GM13976 (cell line): Measurements from ENCODE around the gene TOM1L2.

Experiments used
- DNase-seq: peaks from one replicate; pipeline ENCODE4 v3.0.0; 2012; ENCODE audit warnings: low spot score
- in situ Hi-C: fragments of 300-500 bp; cut with MboI; formaldehyde crosslinking; loops from one replicate; pipeline ENCODE4 v1.12.0; 2022; ENCODE audit warnings: low sequenced_read_pairs, mixed read lengths, inconsistent platforms; ENCODE audit not compliant: unreplicated experiment
- TF ChIP-seq, protein P1 (sequence below): IDR thresholded peaks from 2 replicates; pipeline ENCODE4 v1.5.1; 2012; ENCODE audit warnings: borderline replicate concordance, mild to moderate bottlenecking; ENCODE audit not compliant: insufficient read depth; ENCODE audit errors: extremely low read depth, missing control alignments, control extremely low read depth

The TOM1L2 gene

DNA sequence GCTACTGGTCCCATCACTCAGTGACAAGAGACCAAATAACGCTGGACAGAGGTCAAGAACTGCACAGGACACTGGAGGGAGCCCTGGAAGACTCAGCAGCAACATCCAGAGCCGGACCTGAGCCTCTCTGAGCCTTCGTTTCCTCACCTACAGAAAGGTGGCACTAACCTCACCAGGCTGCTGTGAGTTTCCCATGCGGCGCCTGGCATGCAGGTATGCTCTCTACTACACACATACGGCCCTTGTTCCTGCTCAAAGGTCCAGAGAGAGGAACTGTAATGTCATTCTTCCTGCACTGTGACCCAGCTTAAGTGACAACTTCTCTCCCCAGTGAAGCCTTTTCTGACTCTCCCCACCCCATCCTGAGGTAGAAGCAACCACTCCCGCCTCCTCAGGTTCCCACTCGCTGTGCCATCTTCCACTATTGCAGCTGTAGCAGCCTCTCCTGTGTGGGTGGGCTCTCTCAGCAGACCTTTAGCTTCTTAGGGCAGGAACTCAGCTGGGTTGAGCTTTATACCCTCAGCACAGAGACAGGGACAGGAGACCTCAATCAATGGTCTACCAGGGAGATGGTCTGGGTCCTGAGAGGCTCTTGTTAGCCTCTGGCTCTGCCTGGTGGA lies 91.5 kb downstream of the TOM1L2 start:
- TF ChIP-seq, protein P1, sequence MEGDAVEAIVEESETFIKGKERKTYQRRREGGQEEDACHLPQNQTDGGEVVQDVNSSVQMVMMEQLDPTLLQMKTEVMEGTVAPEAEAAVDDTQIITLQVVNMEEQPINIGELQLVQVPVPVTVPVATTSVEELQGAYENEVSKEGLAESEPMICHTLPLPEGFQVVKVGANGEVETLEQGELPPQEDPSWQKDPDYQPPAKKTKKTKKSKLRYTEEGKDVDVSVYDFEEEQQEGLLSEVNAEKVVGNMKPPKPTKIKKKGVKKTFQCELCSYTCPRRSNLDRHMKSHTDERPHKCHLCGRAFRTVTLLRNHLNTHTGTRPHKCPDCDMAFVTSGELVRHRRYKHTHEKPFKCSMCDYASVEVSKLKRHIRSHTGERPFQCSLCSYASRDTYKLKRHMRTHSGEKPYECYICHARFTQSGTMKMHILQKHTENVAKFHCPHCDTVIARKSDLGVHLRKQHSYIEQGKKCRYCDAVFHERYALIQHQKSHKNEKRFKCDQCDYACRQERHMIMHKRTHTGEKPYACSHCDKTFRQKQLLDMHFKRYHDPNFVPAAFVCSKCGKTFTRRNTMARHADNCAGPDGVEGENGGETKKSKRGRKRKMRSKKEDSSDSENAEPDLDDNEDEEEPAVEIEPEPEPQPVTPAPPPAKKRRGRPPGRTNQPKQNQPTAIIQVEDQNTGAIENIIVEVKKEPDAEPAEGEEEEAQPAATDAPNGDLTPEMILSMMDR = no peak
- in situ Hi-C loops = no loop called here

DNA sequence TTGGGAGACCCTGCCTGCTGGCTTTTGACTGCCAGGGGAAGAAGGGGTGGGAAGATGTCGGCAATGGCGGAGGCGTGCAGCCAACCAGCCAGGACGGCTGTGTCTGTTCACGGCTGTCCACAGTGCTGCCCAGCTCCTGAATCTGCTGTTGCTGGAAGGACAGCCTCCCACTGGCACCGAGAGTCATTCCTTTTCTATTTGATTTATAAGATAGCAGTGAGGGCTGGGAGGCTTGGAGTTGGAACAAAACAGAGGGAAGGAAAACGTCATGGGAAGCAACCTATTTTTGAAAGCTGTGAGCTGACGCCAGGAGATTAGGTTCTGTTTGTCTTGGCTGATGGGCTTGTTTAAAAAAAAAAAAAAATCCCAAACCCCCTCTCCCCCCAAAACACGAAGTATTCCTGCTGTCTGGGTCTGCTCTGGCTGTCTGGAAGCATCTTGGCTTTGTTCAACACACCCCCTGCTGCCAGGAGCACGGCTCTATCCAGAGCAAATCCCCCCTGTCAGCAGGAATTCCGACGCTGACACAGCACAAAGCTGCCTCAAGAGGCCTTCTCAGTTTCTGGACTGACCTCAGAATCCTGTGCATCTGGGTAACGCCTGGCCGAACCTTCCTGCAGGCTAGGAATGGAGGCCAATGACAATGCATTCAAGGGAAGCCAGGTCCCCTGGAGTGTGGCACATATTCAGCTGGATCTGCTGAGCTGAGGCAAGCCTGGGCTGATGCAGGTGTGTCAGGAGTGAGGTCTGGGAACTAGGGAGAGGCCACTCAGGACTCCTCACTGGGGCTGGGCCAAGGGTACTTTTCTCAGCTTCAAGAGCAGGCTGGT lies 94.5 kb downstream of the TOM1L2 start:
- TF ChIP-seq, protein P1 = no peak
- in situ Hi-C loops = loop anchor here (10.0 kb wide), 1 partner anchor 147 kb away; no protein-coding TSS in a partner anchor
- DNase-seq = no peak

More for the DNA sequence above, 91.5 kb downstream of the TOM1L2 start:
- no peak for DNase-seq

DNA sequence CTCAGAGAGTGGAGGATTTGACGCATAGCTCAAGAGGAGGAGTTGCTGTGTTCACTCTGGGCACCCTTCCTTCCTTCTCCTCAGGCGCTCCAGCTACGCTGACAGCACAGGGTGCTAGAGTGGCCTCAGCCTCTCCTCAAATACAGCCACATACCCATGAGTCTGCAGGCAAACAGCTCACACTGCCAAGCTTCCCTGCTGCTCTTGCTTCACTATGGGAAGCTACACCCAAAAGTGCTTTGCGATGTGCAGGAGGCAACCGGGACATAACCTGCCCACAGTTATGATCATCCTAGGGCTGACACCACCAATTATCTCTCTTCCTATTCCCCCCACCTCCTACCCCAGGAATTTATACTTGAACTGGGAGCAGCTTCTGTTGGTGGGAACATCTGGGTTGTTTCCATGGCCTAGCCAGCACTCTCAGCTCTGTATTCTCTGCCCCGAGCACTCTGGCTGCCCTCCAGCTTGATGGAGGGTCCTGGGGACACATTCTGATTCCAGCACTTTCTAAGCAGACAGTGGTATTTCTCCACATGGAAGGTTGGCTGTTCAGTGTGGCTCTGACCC lies 95.2 kb downstream of the TOM1L2 start:
- TF ChIP-seq, protein P1 = no peak
- no peak for DNase-seq
- in situ Hi-C loops = loop anchor here (10.0 kb wide), 1 partner anchor 148 kb away; no protein-coding TSS in a partner anchor

DNA sequence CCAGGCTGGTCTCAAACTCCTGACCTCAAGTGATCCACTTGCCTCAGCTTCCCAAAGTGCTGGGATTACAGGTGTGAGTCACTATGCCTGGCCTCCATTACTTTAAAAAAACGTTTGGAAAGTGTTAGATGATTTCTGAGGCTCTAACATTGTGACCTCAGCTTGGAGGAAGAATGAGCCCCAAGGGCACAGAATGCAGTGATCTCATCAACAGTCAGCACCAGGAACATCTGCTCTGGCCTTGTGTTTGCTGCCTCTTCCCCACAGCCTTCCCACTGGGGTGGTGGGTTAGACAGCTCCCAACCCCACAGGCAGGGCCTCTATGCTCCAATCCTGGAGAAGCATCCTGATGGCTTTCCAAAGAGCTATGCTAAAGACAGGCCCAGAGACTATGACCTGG lies 97.7 kb downstream of the TOM1L2 start:
- in situ Hi-C loops = loop anchor here (10.0 kb wide), 1 partner anchor 150 kb away; no protein-coding TSS in a partner anchor
- no peak for DNase-seq
- TF ChIP-seq, protein P1 = no peak

- no peak for DNase-seq
- in situ Hi-C loops = loop anchor here (10.0 kb wide), 1 partner anchor 151 kb away; no protein-coding TSS in a partner anchor
- TF ChIP-seq, protein P1 = no peak
Measured at GRCh38 chr17:17873450-17873991, 98.7 kb downstream of the TOM1L2 start.
